ENCODE results near the gene CAMK2G. TPM values are rescaled to one million over a fixed set of nuclear protein-coding genes. Genes with fewer than 3 reads are reported as not detected.
"Not testable (repeated sequence)": the region's sequence is repeated elsewhere in the genome, so short reads cannot be mapped to it uniquely, and the experiment has no call there.

The CAMK2G gene
- total and polyA plus RNA-seq, 7 donors = 15.8 to 60.3 (median 50.5) TPM

- Histone ChIP-seq H3K27me3 (ENCODE audit: insufficient read depth in 3 of 3, low read length in 2 of 3) (no peaks in the 10 kb centered on the region), H3K4me1 (peaks cover 1% of the 10 kb centered on the region), H3K9me3 (no peaks in the 10 kb centered on the region), H3K27ac (no peak overlapping the region), H3K36me3 (ENCODE audit: insufficient read depth in 1 of 2, low read depth in 1 of 2) (peaks cover 0 to 89% of the 10 kb centered on the region in 2 donors), H3K4me3 (no peak overlapping the region)
- intact Hi-C loops (cut with DNase I) = loop anchor here in 1 of 2 donors (10.0 kb wide), 1 partner anchor 97 kb away; no protein-coding TSS in a partner anchor
- no peak for TF ChIP-seq CTCF (IDR thresholded peaks at IDR 0.05)
- ATAC-seq = no peak
- 76 to 90% (median 77%) methylated on average over 3 of the region's 3 CpGs for WGBS, 3 donors
- DNase-seq = no peak
Observed at GRCh38 chr10:73838008-73838567, 36.3 kb downstream of the CAMK2G start.

GRCh38 chr10:73837072-73837471 is 37.3 kb downstream of the CAMK2G start:
- no peak for ATAC-seq
- no peak for TF ChIP-seq CTCF (IDR thresholded peaks at IDR 0.05)
- no peak overlapping the region for H3K27ac ChIP-seq

GRCh38 chr10:73836427-73836980 is 37.9 kb downstream of the CAMK2G start:
- whole genome bisulfite sequencing, 3 donors = 89 to 92% (median 92%) methylated on average over 10 to 11 of the region's 11 CpGs
- intact Hi-C loops (cut with DNase I) = loop anchor here in 1 of 2 donors (10.0 kb wide), 1 partner anchor 98 kb away; no protein-coding TSS in a partner anchor
- DNase-seq = no peak
- Histone ChIP-seq H3K27me3 (ENCODE audit: insufficient read depth in 3 of 3, low read length in 2 of 3) (no peaks in the 10 kb centered on the region), H3K27ac (no peak overlapping the region), H3K4me3 (no peak overlapping the region), H3K9me3 (no peaks in the 10 kb centered on the region), H3K4me1 (no peaks in the 10 kb centered on the region), H3K36me3 (ENCODE audit: insufficient read depth in 1 of 2, low read depth in 1 of 2) (peaks cover 0 to 85% of the 10 kb centered on the region in 2 donors)
- TF ChIP-seq CTCF (IDR thresholded peaks at IDR 0.05) = no peak
- no peak for ATAC-seq

More at GRCh38 chr10:73837072-73837471, 37.3 kb downstream of the CAMK2G start:
- no peaks in the 10 kb centered on the region for H3K27me3 ChIP-seq (ENCODE audit: insufficient read depth in 3 of 3, low read length in 2 of 3)
- no peaks in the 10 kb centered on the region for H3K9me3 ChIP-seq
- H3K36me3 ChIP-seq (ENCODE audit: insufficient read depth in 1 of 2, low read depth in 1 of 2) = peaks cover 0 to 87% of the 10 kb centered on the region in 2 donors
- WGBS, 3 donors = 85 to 90% (median 87%) methylated on average over 3 of the region's 3 CpGs
- intact Hi-C loops (cut with DNase I) = loop anchor here in 1 of 2 donors (10.0 kb wide), 1 partner anchor 98 kb away; no protein-coding TSS in a partner anchor
- DNase-seq = no peak
- H3K4me1 ChIP-seq = no peaks in the 10 kb centered on the region
- no peak overlapping the region for H3K4me3 ChIP-seq

- intact Hi-C loops (cut with DNase I); H3K4me3 ChIP-seq; H3K27ac ChIP-seq; H3K4me1 ChIP-seq; ATAC-seq; DNase-seq; H3K27me3 ChIP-seq (ENCODE audit: insufficient read depth in 3 of 3, low read length in 2 of 3); H3K9me3 ChIP-seq: not testable (repeated sequence)
- WGBS, 3 donors = 89 to 98% (median 91%) methylated on average over 7 of the region's 7 CpGs
- H3K36me3 ChIP-seq (ENCODE audit: insufficient read depth in 1 of 2, low read depth in 1 of 2) = peaks cover 0 to 71% of the 10 kb centered on the region in 2 donors
Observed at GRCh38 chr10:73829090-73829489, 45.3 kb downstream of the CAMK2G start.

GRCh38 chr10:73828161-73828560 is 46.2 kb downstream of the CAMK2G start:
- ATAC-seq (no peak), DNase-seq (no peak)
- no peaks in the 10 kb centered on the region for H3K9me3 ChIP-seq
- no peak overlapping the region for H3K27ac ChIP-seq
- 91% methylated on average over 6 of the region's 6 CpGs for WGBS, 3 donors
- H3K4me3 ChIP-seq = no peak overlapping the region
- no peaks in the 10 kb centered on the region for H3K4me1 ChIP-seq
- peaks cover 0 to 79% of the 10 kb centered on the region in 2 donors for H3K36me3 ChIP-seq (ENCODE audit: insufficient read depth in 1 of 2, low read depth in 1 of 2)
- no peak for TF ChIP-seq CTCF (IDR thresholded peaks at IDR 0.05)
- intact Hi-C loops (cut with DNase I) = no loop called here
- H3K27me3 ChIP-seq (ENCODE audit: insufficient read depth in 3 of 3, low read length in 2 of 3) = no peaks in the 10 kb centered on the region
